MM.1S (cell line): Measurements from ENCODE around the gene CD52.
"Not testable (repeated sequence)": the region's sequence is repeated elsewhere in the genome, so short reads cannot be mapped to it uniquely, and the experiment has no call there.

Experiments
- DNase-seq: peaks from one replicate; pipeline ENCODE4 v3.0.0-alpha.2; 2015
- H2AFZ ChIP-seq: fragments of 300-600 bp; sonication (generic); 2 replicates; pipeline ENCODE4 v1.6.0; 2016; ENCODE audit warnings: antibody characterized with exemption, low read length
- H3F3A ChIP-seq: fragments of 300-600 bp; sonication (generic); 2 replicates; pipeline ENCODE4 v1.6.1; 2016; ENCODE audit warnings: mild to moderate bottlenecking, antibody characterized with exemption, low read length, moderate library complexity, mixed read lengths; ENCODE audit not compliant: insufficient read depth
- H3K27ac ChIP-seq: fragments of 300-600 bp; sonication (generic); 2 replicates; pipeline ENCODE4 v1.5.1; 2016; ENCODE audit warnings: mild to moderate bottlenecking, low read length
- H3K27me3 ChIP-seq: fragments of 300-600 bp; sonication (generic); replicated peaks from 2 replicates; pipeline ENCODE4 v1.6.0; 2016; ENCODE audit warnings: low read length; ENCODE audit not compliant: insufficient read depth
- H3K36me3 ChIP-seq: fragments of 300-600 bp; sonication (generic); replicated peaks from 2 replicates; pipeline ENCODE4 v1.6.1; 2016; ENCODE audit warnings: mild to moderate bottlenecking, low read length, mixed read lengths; ENCODE audit not compliant: insufficient read depth
- H3K4me1 ChIP-seq: fragments of 300-600 bp; sonication (generic); 2 replicates; pipeline ENCODE4 v1.6.1; 2016; ENCODE audit warnings: low read length, mixed read lengths
- H3K4me2 ChIP-seq: fragments of 300-600 bp; sonication (generic); 2 replicates; pipeline ENCODE4 v1.6.0; 2016; ENCODE audit warnings: low read depth, low read length
- H3K4me3 ChIP-seq: fragments of 300-600 bp; sonication (generic); 2 replicates; pipeline ENCODE4 v1.5.1; 2016; ENCODE audit warnings: low read length, mixed read lengths
- H3K79me2 ChIP-seq: fragments of 300-600 bp; sonication (generic); 2 replicates; pipeline ENCODE4 v1.6.1; 2016; ENCODE audit warnings: mixed run types, low read length, mixed read lengths
- H3K9ac ChIP-seq: fragments of 300-600 bp; sonication (generic); 2 replicates; pipeline ENCODE4 v1.6.1; 2016; ENCODE audit warnings: low read length, mixed read lengths
- H3K9me2 ChIP-seq: fragments of 300-600 bp; sonication (generic); replicated peaks from 2 replicates; pipeline ENCODE4 v1.6.1; 2016; ENCODE audit warnings: mild to moderate bottlenecking, low read length, mixed read lengths; ENCODE audit not compliant: insufficient read depth
- H3K9me3 ChIP-seq: fragments of 300-600 bp; sonication (generic); replicated peaks from 2 replicates; pipeline ENCODE4 v1.6.1; 2016; ENCODE audit warnings: mild to moderate bottlenecking, low read length, mixed read lengths; ENCODE audit not compliant: insufficient read depth
- H4K20me1 ChIP-seq: fragments of 300-600 bp; sonication (generic); 2 replicates; pipeline ENCODE4 v1.6.1; 2016; ENCODE audit warnings: mild to moderate bottlenecking, low read length, moderate library complexity, mixed read lengths; ENCODE audit not compliant: insufficient read depth
- CTCF ChIP-seq: fragments of 300-600 bp; sonication (generic); IDR thresholded peaks from 2 replicates; pipeline ENCODE4 v1.5.1; 2016; ENCODE audit warnings: antibody characterized with exemption, low read length, mixed read lengths
- EZH2 ChIP-seq: fragments of 300-600 bp; sonication (generic); optimal IDR thresholded peaks from 2 replicates; pipeline ENCODE3; 2017; ENCODE audit warnings: low read depth, mild to moderate bottlenecking, antibody characterized with exemption, low read length, mixed read lengths
- EZH2phosphoT487 ChIP-seq: fragments of 300-600 bp; sonication (generic); IDR thresholded peaks from 2 replicates; pipeline ENCODE4 v1.6.1; 2018; ENCODE audit warnings: antibody characterized with exemption, low read length

CD52 gene

DNA sequence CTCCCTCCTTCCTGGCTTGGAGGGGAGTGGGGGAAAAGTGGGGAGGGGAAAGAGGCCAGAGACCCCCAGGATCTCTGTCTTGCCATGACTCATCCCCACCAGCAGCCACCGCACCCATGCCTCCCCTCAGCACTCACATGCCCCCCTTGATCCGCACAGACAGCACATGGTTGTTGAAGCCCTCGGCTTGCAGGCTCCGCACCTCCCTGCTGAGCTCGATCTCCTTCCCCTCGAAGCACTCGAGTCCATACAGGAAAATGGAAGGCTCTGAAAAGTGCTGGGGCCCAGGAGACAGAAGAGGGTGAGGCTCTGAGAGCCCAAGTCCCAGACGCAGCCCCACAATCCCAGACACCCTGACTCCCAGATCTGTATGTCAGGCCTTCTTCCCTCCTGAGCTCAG, 10.8 kb downstream of the CD52 start:
- DNase-seq: no peak
- H4K20me1 ChIP-seq: no peaks in the 10 kb centered on the region
- no peaks in the 10 kb centered on the region for H3F3A ChIP-seq
- no peaks in the 10 kb centered on the region for H3K9me3 ChIP-seq
- no peaks in the 10 kb centered on the region for H3K9me2 ChIP-seq
- H3K4me1 ChIP-seq: no peaks in the 10 kb centered on the region
- H3K36me3 ChIP-seq: no peaks in the 10 kb centered on the region
- H3K27me3 ChIP-seq: no peaks in the 10 kb centered on the region
- H3K4me3 ChIP-seq: no peak overlapping the region
- TF ChIP-seq EZH2phosphoT487: no peak
- TF ChIP-seq EZH2: no peak
- TF ChIP-seq CTCF: no peak
- H3K9ac ChIP-seq: no peak overlapping the region
- H2AFZ ChIP-seq: no peak overlapping the region
- no peak overlapping the region for H3K27ac ChIP-seq
- no peak overlapping the region for H3K4me2 ChIP-seq
- H3K79me2 ChIP-seq: no peaks in the 10 kb centered on the region

GRCh38 chr1:26329380-26329779, 11.6 kb downstream of the CD52 start:
- H2AFZ ChIP-seq: not testable (repeated sequence)

DNA sequence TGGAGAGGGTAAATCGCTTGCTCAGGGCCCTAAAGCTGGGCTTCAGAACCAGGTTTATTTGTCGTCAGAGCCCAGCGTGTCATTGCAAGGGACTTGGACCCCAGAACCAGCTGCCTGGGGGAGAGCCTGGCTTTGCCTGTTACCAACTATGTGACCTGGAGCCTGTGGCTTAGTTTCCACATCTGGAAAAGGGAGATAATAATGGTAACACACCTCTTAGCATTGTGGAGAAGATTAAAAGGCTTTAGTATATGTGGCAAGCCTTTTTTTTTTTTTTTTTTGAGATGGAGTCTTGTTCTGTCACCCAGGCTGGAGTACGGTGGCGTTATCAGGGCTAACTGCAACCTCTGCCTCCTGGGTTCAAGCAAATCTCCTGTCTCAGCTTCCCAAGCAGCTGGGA, 12.5 kb downstream of the CD52 start:
- Histone ChIP-seq H3K79me2 (no peaks in the 10 kb centered on the region), H3K9me3 (no peaks in the 10 kb centered on the region), H4K20me1 (no peaks in the 10 kb centered on the region), H3K9ac (no peak overlapping the region), H3K4me1 (no peaks in the 10 kb centered on the region), H3K36me3 (no peaks in the 10 kb centered on the region), H3K4me2 (no peak overlapping the region), H3F3A (no peaks in the 10 kb centered on the region), H3K4me3 (no peak overlapping the region), H2AFZ (no peak overlapping the region), H3K9me2 (no peaks in the 10 kb centered on the region), H3K27me3 (no peaks in the 10 kb centered on the region), H3K27ac (no peak overlapping the region)
- TF ChIP-seq CTCF (no peak), EZH2phosphoT487 (no peak), EZH2 (no peak)
- no peak for DNase-seq

More at GRCh38 chr1:26329380-26329779, 11.6 kb downstream of the CD52 start:
- H3K27me3 ChIP-seq, H3K79me2 ChIP-seq, H4K20me1 ChIP-seq, H3F3A ChIP-seq, DNase-seq, H3K36me3 ChIP-seq, H3K4me2 ChIP-seq, H3K9me2 ChIP-seq, H3K9ac ChIP-seq, H3K9me3 ChIP-seq, H3K4me3 ChIP-seq, H3K4me1 ChIP-seq, H3K27ac ChIP-seq: not testable (repeated sequence)

GRCh38 chr1:26333312-26333711, 15.6 kb downstream of the CD52 start:
- H3K27ac ChIP-seq, H3F3A ChIP-seq, H3K27me3 ChIP-seq, H4K20me1 ChIP-seq, H3K4me3 ChIP-seq, H3K36me3 ChIP-seq, H3K79me2 ChIP-seq, H3K9me3 ChIP-seq, H3K4me1 ChIP-seq, H3K9me2 ChIP-seq, DNase-seq, H3K4me2 ChIP-seq, H3K9ac ChIP-seq, H2AFZ ChIP-seq: not testable (repeated sequence)
